HepG2 (cell line): Measurements from ENCODE around the gene LYSMD1. TPM values are rescaled to one million over a fixed set of nuclear protein-coding genes. Genes with fewer than 3 reads are reported as not detected.

ENCODE experiments used
- MYC ChIP-seq: sonication (generic); formaldehyde crosslinking; IDR thresholded peaks from 2 replicates; pipeline ENCODE4 v1.9.0; 2021; ENCODE audit warnings: missing genetic modification reagents, borderline replicate concordance
- PAXIP1 ChIP-seq: sonication (generic); formaldehyde crosslinking; conservative IDR thresholded peaks from 2 replicates; pipeline ENCODE4 v1.4.0; 2020; ENCODE audit warnings: mild to moderate bottlenecking, missing genetic modification reagents, moderate library complexity
- SOX6 ChIP-seq, 2 experiments: fragments of 450-650 bp in 1 of 2; sonication (generic) in 1 of 2; formaldehyde crosslinking in 1 of 2; IDR thresholded peaks; 2 replicates each; pipeline versions ENCODE4 v1.4.0 to v1.6.1; 2017 to 2020; ENCODE audit warnings: antibody characterized with exemption in 1 of 2, mild to moderate bottlenecking in 1 of 2, missing genetic modification reagents in 1 of 2
- TARDBP ChIP-seq: sonication (generic); formaldehyde crosslinking; IDR thresholded peaks from 2 replicates; pipeline ENCODE4 v1.8.0; 2022; ENCODE audit warnings: mild to moderate bottlenecking, missing genetic modification reagents
- ZBTB20 ChIP-seq: sonication (generic); formaldehyde crosslinking; IDR thresholded peaks from 2 replicates; pipeline ENCODE4 v1.8.1; 2023; ENCODE audit warnings: missing genetic modification reagents, low read depth, mild to moderate bottlenecking, borderline replicate concordance
- ZNF232 ChIP-seq: sonication (generic); formaldehyde crosslinking; IDR thresholded peaks from 2 replicates; pipeline ENCODE4 v1.4.0; 2020; ENCODE audit warnings: missing genetic modification reagents, borderline replicate concordance
- ZNF337 ChIP-seq: sonication (generic); formaldehyde crosslinking; IDR thresholded peaks from 2 replicates; pipeline ENCODE4 v1.5.1; 2020; ENCODE audit warnings: missing genetic modification reagents, low read depth, mild to moderate bottlenecking, borderline replicate concordance
- ZNF343 ChIP-seq: sonication (generic); formaldehyde crosslinking; IDR thresholded peaks from 2 replicates; pipeline ENCODE4 v1.4.0; 2020; ENCODE audit warnings: mild to moderate bottlenecking, missing genetic modification reagents
- ZNF446 ChIP-seq: sonication (generic); formaldehyde crosslinking; IDR thresholded peaks from 2 replicates; pipeline ENCODE4 v1.5.0; 2020; ENCODE audit warnings: mild to moderate bottlenecking, missing genetic modification reagents
- ZNF616 ChIP-seq: sonication (generic); formaldehyde crosslinking; IDR thresholded peaks from 2 replicates; pipeline ENCODE4 v1.5.0; 2020; ENCODE audit warnings: low read depth, mild to moderate bottlenecking, missing genetic modification reagents
- ZNF709 ChIP-seq: sonication (generic); formaldehyde crosslinking; IDR thresholded peaks from 2 replicates; pipeline ENCODE4 v1.5.0; 2020; ENCODE audit warnings: mild to moderate bottlenecking, missing genetic modification reagents
- polyA plus RNA-seq, 8 experiments: library from polyadenylated mRNA; depleted of rRNA in 3 of 8; stranded (reverse) in 7 of 8; unstranded in 1 of 8; fragments of >200 nt; fragmentation: Illumina TruSeq in 4 of 8; extraction: Trizol in 4 of 8; gene quantifications; 2 replicates each; pipeline versions ENCODE4 v1.2.1 to v1.2.3, GENCODE V29; 2011 to 2016; ENCODE audit warnings: low read depth in 4 of 8, missing spikeins in 1 of 8, mixed read lengths in 1 of 8; ENCODE audit not compliant: insufficient read depth in 1 of 8
- total RNA-seq, 5 experiments: library from RNA; depleted of rRNA; stranded (reverse); fragments of >200 nt; fragmentation: Illumina TruSeq; extraction: Trizol; gene quantifications; 2 replicates each; pipeline ENCODE4 v1.2.3, GENCODE V29; 2016; ENCODE audit warnings: low read depth in 1 of 5
- TF ChIP-seq, protein P1 (sequence below): sonication (generic); formaldehyde crosslinking; IDR thresholded peaks from 2 replicates; pipeline ENCODE4 v1.4.0; 2020; ENCODE audit warnings: missing genetic modification reagents, borderline replicate concordance
- TF ChIP-seq, protein P2 (sequence below): sonication (generic); formaldehyde crosslinking; IDR thresholded peaks from 2 replicates; pipeline ENCODE4 v1.8.0; 2022; ENCODE audit warnings: mild to moderate bottlenecking, missing genetic modification reagents, borderline replicate concordance
- TF ChIP-seq, protein P3 (sequence below): sonication (generic); formaldehyde crosslinking; IDR thresholded peaks from 2 replicates; pipeline ENCODE4 v1.8.0; 2023; ENCODE audit warnings: mild to moderate bottlenecking, missing genetic modification reagents
- TF ChIP-seq, protein P4 (sequence below): sonication (generic); formaldehyde crosslinking; IDR thresholded peaks from 2 replicates; pipeline ENCODE4 v1.5.1; 2020; ENCODE audit warnings: mild to moderate bottlenecking, moderate library complexity, missing genetic modification reagents
- TF ChIP-seq, protein P5 (sequence below): fragments of 450-650 bp; IDR thresholded peaks from 2 replicates; pipeline ENCODE4 v1.6.1; 2016

The LYSMD1 gene
- total and polyA plus RNA-seq, 2 of the 13 experiments (the other 11 are each of a cell fraction or from before 2014, with no cell fraction given): 3.8 to 4.8 TPM

DNA sequence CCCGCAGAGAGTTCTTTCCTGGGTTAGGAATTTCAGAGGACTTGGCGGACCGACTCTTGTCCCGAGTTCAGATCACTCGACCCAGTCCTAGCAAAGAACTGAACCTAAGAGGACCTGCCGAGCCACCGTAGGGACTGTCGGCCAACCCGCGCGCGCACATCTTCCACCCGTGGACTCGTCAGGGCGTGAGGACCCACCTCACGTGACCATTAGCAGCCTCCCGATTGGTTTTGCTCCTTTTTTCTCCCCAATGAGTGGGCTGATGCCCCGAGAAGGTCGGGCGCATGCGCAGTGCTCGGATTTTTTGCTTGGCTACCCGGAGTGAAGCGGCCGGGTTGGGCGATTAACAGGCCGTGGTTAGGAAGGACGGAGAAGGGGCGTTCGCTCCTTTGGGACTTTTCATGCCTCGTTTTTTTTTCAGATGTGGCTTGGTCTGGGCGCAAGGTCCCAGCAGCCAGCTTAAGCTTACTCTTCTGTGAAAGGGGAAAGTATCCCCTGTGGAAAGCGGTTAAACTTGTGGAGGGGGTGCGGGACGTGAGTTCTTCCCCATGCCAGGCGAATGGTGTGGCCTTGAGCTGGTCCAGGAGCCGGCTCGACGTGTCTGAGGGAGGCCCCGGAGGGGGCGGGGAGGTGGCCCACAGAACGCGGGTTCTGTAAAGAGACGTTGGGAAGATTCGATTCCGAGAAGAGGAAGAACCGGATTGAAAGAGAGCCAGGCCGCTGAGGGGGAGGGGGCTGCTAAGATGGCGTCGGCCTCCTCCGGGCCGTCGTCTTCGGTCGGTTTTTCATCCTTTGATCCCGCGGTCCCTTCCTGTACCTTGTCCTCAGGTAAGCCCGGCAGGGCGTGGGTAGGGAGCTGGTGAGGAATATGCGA, 32.8 kb upstream of the LYSMD1 start, which contains the start of gene PIP5K1A (continued):
- TF ChIP-seq, protein P1, sequence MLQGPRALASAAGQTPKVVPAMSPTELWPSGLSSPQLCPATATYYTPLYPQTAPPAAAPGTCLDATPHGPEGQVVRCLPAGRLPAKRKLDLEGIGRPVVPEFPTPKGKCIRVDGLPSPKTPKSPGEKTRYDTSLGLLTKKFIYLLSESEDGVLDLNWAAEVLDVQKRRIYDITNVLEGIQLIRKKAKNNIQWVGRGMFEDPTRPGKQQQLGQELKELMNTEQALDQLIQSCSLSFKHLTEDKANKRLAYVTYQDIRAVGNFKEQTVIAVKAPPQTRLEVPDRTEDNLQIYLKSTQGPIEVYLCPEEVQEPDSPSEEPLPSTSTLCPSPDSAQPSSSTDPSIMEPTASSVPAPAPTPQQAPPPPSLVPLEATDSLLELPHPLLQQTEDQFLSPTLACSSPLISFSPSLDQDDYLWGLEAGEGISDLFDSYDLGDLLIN (CRISPR knock-in tag): 0 out of 2 replicates have a peak, but pooled peaks have one; percentile 37
- TF ChIP-seq ZNF709 (CRISPR knock-in tag): no peak; the same call in 1 of the 2 replicates
- TF ChIP-seq TARDBP: no peak
- TF ChIP-seq, protein P2, sequence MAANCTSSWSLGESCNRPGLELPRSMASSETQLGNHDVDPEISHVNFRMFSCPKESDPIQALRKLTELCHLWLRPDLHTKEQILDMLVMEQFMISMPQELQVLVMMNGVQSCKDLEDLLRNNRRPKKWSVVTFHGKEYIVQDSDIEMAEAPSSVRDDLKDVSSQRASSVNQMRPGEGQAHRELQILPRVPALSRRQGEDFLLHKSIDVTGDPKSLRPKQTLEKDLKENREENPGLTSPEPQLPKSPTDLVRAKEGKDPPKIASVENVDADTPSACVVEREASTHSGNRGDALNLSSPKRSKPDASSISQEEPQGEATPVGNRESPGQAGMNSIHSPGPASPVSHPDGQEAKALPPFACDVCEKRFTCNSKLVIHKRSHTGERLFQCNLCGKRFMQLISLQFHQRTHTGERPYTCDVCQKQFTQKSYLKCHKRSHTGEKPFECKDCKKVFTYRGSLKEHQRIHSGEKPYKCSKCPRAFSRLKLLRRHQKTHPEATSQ (CRISPR knock-in tag): no peak
- TF ChIP-seq, protein P3, sequence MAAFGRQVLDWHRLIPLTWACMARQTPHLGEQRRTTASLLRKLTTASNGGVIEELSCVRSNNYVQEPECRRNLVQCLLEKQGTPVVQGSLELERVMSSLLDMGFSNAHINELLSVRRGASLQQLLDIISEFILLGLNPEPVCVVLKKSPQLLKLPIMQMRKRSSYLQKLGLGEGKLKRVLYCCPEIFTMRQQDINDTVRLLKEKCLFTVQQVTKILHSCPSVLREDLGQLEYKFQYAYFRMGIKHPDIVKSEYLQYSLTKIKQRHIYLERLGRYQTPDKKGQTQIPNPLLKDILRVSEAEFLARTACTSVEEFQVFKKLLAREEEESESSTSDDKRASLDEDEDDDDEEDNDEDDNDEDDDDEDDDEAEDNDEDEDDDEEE (CRISPR knock-in tag): no peak
- peak; percentile 47; the same call in 1 of the 2 replicates for TF ChIP-seq MYC (CRISPR knock-in tag)
- TF ChIP-seq SOX6 (IDR thresholded peaks at IDR 0.05): no peak
- no peak; the same call in 1 of the 2 replicates for TF ChIP-seq SOX6 (CRISPR knock-in tag; IDR thresholded peaks at IDR 0.05)
- TF ChIP-seq ZNF616 (CRISPR knock-in tag): no peak
- peak; percentile 17; the same call in 1 of the 2 replicates for TF ChIP-seq PAXIP1 (CRISPR knock-in tag)
- 0 out of 2 replicates have a peak, but pooled peaks have one; percentile 14 for TF ChIP-seq ZBTB20 (CRISPR knock-in tag)
- TF ChIP-seq, protein P4, sequence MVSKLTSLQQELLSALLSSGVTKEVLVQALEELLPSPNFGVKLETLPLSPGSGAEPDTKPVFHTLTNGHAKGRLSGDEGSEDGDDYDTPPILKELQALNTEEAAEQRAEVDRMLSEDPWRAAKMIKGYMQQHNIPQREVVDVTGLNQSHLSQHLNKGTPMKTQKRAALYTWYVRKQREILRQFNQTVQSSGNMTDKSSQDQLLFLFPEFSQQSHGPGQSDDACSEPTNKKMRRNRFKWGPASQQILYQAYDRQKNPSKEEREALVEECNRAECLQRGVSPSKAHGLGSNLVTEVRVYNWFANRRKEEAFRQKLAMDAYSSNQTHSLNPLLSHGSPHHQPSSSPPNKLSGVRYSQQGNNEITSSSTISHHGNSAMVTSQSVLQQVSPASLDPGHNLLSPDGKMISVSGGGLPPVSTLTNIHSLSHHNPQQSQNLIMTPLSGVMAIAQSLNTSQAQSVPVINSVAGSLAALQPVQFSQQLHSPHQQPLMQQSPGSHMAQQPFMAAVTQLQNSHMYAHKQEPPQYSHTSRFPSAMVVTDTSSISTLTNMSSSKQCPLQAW (CRISPR knock-in tag): 0 out of 2 replicates have a peak, but pooled peaks have one; percentile 9
- 0 out of 2 replicates have a peak, but pooled peaks have one; percentile 16 for TF ChIP-seq ZNF337 (CRISPR knock-in tag)
- peak; percentile 51; the same call in 1 of the 2 replicates for TF ChIP-seq ZNF232
- peak; percentile 81 for TF ChIP-seq ZNF446 (CRISPR knock-in tag)
- no peak for TF ChIP-seq ZNF343 (CRISPR knock-in tag)
- TF ChIP-seq, protein P5, sequence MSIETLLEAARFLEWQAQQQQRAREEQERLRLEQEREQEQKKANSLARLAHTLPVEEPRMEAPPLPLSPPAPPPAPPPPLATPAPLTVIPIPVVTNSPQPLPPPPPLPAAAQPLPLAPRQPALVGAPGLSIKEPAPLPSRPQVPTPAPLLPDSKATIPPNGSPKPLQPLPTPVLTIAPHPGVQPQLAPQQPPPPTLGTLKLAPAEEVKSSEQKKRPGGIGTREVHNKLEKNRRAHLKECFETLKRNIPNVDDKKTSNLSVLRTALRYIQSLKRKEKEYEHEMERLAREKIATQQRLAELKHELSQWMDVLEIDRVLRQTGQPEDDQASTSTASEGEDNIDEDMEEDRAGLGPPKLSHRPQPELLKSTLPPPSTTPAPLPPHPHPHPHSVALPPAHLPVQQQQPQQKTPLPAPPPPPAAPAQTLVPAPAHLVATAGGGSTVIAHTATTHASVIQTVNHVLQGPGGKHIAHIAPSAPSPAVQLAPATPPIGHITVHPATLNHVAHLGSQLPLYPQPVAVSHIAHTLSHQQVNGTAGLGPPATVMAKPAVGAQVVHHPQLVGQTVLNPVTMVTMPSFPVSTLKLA: no peak
